ENCODE results near the gene OR1A2.
"Not testable (repeated sequence)": the region's sequence is repeated elsewhere in the genome, so short reads cannot be mapped to it uniquely, and the experiment has no call there.

DNA sequence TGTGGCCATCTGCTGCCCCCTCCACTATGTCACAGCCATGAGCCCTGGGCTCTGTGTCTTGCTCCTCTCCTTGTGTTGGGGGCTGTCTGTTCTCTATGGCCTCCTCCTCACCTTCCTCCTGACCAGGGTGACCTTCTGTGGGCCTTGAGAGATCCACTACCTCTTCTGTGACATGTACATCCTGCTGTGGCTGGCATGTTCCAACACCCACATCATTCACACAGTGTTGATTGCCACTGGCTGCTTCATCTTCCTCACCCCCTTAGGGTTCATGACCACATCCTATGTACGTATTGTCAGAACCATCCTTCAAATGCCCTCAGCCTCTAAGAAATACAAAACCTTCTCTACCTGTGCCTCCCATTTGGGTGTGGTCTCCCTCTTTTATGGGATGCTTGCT lies 43.7 kb downstream of the OR1A2 start:
- TF ChIP-seq, protein P1, sequence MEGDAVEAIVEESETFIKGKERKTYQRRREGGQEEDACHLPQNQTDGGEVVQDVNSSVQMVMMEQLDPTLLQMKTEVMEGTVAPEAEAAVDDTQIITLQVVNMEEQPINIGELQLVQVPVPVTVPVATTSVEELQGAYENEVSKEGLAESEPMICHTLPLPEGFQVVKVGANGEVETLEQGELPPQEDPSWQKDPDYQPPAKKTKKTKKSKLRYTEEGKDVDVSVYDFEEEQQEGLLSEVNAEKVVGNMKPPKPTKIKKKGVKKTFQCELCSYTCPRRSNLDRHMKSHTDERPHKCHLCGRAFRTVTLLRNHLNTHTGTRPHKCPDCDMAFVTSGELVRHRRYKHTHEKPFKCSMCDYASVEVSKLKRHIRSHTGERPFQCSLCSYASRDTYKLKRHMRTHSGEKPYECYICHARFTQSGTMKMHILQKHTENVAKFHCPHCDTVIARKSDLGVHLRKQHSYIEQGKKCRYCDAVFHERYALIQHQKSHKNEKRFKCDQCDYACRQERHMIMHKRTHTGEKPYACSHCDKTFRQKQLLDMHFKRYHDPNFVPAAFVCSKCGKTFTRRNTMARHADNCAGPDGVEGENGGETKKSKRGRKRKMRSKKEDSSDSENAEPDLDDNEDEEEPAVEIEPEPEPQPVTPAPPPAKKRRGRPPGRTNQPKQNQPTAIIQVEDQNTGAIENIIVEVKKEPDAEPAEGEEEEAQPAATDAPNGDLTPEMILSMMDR (IDR thresholded peaks at IDR 0.05; ENCODE audit: insufficient read depth, low read depth, low read length), result not testable (repeated sequence)
- TF ChIP-seq EZH2 (IDR thresholded peaks at IDR 0.05; ENCODE audit: insufficient read depth, low read length), result not testable (repeated sequence)
